ENCODE results near the gene SH3BP5.
A peak's percentile ranks its signal among the peaks of the same experiment; 100 is the strongest.

Gene SH3BP5

DNA sequence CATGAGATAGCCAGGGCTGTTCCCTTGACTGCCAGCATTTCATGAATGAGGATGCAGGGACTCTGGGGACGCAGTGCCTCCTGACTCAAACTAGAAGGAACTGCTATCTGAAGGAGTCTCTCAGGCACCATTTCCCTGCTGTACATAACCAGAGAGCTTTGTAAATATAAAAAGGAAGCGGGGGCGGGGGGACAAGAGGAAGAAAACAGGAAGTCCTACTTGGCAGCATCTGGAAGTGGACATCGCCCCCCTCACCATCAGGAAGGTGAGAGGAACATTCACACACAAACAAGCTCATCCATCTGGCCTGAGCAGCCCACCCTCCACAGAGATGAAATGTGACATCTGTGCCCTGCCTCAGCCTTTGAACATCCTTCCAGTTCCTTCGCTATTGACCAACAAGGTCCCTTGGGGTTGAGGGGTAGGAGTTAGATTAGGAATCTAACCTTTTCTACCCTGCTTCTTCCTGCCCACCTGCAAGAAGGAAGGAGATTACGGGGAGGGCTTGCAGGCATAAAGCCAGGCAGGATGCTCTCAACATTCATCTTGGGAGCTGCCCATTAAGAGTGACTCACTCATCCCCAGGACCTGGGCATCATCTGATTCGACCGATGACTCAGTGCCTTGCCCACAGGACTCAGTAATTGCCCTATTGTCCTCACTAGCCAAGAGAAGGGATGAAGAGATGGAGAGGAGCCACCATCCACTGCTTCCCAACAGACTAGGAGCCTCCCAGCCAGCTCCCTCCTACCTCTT, 31.9 kb downstream of the SH3BP5 start:
- no peak for DNase-seq (ENCODE audit: low read depth in 2 of 3, low spot score in 1 of 3)

DNA sequence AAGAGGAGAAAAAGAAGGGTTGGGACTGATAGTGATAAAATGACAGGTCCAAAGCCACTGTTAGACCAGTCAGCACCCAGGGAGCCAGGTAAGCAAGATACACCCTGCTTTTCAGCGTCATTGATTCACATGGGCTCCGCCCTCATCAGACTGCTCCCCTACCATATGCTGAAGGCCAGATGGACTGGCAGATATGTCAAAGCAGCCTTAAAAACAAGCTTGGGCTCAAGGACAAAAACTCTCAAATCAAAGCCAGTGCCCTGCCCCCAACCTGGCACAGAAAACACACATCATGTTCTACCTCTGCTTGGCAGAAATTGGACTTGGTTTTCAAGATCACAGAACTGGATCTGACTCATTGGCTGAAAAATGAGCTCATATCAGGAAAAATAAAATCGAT, 33.4 kb downstream of the SH3BP5 start:
- no peak for DNase-seq (ENCODE audit: low read depth in 2 of 3, low spot score in 1 of 3)

DNA sequence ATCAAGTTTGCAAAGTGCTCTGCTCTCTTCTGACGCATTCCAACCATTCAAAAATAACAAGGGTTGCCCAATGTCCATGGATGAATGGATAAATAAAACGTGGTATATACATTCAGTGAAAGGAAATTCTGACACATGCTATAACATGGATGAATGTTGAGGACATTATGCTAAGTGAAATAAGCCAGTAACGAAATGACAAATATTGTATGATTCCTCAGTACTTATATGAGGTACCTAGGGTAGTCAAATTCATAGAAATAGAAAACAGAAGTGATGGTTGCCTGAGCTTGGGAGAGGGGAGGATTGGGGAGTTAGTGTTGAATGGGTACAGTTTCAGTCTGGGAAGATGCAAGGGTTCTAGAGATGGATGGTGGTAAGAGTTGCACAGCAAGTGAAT, 33.9 kb downstream of the SH3BP5 start:
- no peak for DNase-seq (ENCODE audit: low read depth in 2 of 3, low spot score in 1 of 3)

DNA sequence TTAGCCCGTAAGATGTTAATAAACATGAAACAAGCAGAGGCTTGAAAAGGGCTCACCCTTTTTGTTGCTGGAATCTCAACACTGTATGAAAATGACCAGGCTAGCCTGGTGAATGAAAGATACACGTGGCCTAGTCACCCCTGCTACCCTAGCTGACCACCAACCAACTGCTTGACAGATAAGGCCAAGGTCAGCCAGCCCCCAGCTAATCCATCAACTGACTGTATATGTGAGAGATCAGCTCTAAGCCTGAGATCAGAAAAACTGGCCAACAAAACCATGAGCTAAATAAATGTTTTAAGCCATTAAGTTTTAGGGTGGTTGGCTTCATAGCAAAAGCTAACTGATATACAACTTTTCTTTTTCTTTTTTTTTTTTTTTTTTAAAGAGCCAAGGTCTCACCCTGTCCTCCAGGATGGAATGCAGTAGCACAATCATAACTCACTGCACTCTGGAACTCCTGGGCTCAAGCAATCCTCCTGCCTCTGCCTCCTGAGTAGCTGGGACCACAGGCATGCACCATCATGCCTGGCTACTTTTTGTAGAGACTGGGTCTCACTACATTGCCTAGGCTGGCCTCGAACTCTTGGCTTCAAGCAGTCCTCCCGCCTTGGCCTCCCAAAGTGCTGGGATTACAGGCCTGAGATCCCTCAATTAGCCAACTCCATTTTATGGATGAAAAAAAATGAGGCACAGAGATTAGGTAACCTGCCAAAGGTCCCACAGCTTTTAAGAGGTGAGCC, 34.6 kb downstream of the SH3BP5 start:
- no peak for DNase-seq (ENCODE audit: low read depth in 2 of 3, low spot score in 1 of 3)

DNA sequence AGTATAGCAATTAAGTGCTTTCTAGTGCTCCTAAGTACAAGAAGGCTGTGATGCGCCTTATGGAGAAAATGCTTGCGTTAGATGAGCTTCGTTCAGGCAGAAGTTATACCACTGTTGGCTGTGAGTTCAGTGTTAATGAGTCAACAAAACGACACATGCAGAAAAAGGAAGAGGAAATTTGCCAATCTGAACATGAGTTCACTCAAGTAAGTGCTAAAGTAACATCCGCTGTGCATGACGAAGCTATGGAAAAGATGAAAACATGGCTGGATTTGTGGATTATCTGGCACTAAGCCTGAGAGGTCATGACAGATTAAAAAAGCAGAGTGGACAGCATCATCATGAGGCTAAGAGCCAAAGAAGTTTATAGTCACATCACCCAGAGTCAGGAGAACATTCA, 36.9 kb downstream of the SH3BP5 start:
- no peak for DNase-seq (ENCODE audit: low read depth in 2 of 3, low spot score in 1 of 3)

DNA sequence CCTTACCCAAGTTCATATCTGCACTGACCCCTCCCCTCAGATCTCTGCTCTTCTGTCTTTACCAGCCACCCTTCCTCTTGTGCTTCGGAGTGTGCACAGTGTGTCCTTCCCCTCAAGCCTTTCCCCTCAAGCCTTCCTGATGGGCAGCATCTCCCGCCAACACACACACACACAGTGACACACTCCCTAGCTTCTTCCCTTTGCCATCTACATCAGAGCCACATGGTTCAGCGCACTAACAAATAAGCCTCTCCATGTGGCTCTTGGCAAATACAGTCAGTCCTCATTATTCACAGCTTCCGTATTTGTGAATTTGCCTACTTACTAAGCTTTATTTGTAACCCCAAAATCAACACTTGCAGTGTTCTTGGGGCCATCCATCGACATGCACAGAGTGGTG, 37.5 kb downstream of the SH3BP5 start:
- DNase-seq (ENCODE audit: low read depth in 2 of 3, low spot score in 1 of 3), result no peak

DNA sequence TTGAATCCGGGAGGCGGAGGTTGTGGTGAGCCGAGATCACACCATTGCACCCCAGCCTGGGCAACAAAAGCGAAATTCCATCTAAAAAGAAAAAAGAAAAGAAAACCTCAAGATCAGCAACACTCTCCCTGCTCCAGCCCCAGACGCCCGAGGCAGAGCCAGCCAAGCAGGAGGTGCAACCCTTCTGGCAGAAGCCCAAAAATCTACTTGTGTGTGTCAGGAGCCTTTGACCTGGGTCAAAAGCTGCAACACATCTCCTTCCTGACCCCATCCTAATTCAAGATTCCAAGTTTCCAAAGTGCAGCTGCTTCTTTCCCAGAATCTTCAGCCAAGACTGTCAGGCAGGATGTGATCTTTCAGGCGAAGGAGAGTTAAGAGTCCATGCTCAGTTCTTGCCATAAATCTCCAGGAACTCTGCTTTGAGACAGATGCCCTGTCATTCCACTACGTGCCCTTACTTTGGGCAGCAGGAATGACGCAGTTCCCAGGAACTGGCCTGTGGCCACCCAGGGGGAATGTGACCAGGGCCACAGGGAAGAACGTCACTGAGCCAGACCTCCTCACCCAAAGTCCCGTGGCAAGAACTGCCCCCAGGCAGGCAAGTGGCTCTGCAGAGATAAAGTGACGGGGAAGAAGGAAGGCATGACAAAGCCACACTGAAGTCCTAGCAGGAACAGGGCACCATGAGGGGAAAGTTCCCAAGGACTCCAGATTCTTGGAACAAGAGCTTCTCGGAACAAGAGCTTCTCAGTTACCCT, 39.4 kb downstream of the SH3BP5 start:
- DNase-seq (ENCODE audit: low read depth in 2 of 3, low spot score in 1 of 3), result no peak

DNA sequence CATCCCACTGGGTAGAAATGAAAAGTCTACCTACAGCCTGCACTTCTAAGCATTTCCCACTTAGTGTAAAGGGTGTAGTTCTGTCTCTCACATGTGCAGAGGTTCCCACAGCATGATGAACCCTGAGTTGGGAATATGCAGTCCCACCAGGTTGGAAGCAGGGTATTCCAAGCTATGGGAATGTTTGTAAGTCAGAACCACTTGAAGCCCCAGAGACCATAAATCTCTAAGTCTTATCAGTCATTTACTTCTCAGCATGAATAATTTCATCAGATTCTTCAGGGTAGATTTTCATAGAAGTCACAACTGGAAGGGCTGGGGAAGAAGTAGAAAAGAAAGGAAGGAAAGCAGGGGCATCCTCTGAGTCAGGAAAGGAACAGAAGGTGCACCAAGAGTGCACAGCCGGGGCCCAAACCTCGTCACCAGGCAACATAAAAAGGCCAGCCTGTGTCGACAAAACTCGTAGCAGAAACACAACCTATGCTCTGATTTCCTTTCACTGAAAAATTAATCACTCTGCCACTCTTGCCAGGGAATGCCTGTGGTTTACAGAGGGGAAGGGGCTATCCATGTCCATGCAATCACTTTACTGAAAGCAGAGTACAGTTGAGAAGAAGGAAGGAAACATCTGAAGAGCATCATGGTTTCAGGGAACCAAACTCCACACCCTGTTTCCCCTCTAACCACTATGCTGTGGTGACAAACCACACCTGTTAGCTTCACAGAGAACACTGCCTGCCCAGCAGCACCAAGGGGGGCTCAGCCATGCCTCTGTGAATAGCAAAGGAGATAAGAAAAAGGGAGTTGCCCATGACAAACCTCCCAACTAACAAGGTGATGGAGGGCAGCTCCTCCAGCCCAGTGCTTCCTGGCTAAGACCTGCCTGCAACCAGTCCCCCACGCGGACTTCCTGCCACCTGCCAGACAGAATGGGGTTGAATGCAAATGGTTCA, 40.5 kb downstream of the SH3BP5 start:
- peak; percentile 34 to 50 (median 37) for DNase-seq (ENCODE audit: low read depth in 2 of 3, low spot score in 1 of 3)

DNA sequence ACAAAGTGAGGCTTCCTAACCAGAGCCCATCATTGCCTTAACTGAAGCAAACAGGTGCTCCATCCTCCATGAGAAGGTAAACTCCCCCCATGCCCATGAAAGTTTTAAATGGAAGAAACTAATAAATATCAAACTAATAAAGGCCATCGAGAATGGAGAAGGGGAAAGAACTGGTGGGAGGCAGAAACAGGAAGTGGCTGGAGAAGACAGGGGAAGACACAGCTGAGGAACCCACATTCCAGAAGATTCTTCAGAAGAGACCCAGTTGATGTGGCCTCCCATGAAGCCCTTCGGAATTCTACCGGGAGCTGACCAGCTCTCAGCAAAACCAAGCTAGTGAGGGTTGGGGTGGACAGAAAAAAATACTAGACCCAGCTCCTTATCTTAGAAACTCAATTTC, 41.6 kb downstream of the SH3BP5 start:
- no peak for DNase-seq (ENCODE audit: low read depth in 2 of 3, low spot score in 1 of 3)

DNA sequence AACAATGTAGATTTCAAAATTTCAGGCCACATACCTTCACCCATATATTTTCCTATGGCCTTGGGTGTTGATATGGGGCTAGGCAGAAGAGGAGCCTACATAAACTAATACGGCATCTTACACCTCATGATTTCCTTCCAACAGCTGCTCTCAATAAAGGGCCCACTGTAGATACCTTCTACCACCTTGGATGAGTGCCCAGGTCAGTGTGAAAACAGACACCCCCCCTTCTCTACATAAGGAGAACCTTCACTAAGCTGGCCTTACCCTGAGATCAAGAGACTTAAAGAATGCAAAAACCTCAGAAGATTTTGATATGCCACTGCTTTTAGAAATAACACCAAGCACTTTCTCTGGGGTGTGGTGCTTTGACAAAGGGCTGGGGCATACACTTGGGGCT, 42.7 kb downstream of the SH3BP5 start:
- DNase-seq (ENCODE audit: low read depth in 2 of 3, low spot score in 1 of 3), result no peak

DNA sequence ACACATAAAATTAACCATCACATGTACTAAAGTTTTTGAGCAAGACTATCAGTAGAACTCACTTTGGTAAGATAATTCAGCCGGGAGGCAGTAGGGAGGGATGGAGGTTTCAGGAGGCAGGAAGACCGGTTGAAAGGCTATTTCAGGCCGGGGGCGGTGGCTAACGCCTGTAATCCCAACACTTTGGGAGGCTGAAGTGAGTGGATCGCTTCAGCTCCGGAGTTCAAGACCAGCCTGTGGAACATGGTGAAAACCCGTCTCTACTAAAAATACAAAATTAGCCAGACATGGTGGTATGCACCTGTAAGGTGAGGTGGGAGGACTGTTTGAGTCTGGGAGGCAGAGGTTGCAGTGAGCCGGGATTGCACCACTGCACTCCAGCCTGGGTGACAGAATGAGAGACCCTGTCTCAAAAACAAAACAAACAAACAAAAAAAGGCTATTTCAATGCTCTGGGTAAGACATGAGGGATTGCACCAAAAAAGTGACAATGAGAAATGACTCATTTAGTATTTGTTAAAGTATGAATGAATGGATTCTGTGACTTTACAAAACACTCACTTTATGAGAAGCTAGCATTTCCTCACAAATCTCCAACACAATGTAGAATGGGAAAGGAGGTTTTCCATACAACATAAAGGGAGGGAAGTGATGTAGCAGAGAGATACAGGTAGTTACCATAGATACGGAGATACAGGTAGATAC, 43.9 kb downstream of the SH3BP5 start:
- DNase-seq (ENCODE audit: low read depth in 2 of 3, low spot score in 1 of 3), result no peak

DNA sequence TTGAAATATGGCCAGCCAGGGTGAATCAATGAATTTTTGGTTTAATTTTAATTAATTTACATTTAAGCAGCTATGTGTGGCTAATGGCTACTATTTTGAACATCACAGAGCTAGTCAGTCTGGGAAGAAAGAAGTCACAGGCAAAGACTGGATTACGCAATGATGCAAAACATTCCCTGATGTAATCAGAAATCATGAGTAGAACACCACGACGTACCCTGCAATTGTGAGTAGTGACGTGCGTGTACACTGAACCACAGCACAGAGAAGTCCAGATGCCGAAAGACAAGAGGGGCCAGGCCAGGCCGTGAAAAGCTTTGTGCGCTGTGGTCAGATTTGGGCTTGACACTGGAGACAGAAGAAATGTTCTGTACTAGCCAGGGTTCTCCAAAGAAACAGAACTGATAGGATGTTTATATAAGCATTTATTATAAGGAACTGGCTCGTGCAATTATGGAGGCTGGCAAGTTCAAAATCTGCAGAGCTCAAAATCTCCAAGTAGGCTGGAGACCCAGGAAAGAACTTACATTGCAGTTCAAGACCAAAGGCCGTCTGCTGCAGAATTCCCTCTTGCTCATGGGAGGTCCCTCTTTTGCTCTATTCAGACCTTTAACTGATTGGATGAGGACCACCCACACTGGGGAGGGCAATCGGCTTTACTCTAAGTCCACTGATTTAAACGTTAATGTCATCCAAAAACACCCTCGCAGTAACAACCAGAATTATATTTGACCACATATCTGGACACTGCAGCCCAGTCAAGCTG, 44.6 kb downstream of the SH3BP5 start:
- DNase-seq (ENCODE audit: low read depth in 2 of 3, low spot score in 1 of 3), result no peak

DNA sequence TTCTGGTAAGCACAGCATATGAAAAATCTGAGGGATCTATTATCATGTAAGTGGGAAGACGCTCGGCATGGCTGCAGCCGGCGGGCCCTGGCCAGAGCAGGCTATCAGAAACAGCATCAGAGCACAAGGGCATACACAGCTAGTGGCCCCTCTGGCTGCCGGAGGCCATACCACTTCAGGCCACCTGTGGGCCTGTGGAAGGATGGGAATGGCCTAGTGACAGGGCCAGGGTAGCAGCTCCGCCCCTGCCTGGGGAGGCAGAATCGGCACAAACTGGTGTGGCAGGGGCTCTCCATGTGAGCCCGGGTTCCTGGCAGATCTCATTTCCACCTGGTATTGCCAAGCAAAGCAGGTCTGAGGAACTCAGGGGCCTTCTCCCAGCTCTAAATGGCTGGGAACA, 46.4 kb downstream of the SH3BP5 start:
- no peak for DNase-seq (ENCODE audit: low read depth in 2 of 3, low spot score in 1 of 3)

DNA sequence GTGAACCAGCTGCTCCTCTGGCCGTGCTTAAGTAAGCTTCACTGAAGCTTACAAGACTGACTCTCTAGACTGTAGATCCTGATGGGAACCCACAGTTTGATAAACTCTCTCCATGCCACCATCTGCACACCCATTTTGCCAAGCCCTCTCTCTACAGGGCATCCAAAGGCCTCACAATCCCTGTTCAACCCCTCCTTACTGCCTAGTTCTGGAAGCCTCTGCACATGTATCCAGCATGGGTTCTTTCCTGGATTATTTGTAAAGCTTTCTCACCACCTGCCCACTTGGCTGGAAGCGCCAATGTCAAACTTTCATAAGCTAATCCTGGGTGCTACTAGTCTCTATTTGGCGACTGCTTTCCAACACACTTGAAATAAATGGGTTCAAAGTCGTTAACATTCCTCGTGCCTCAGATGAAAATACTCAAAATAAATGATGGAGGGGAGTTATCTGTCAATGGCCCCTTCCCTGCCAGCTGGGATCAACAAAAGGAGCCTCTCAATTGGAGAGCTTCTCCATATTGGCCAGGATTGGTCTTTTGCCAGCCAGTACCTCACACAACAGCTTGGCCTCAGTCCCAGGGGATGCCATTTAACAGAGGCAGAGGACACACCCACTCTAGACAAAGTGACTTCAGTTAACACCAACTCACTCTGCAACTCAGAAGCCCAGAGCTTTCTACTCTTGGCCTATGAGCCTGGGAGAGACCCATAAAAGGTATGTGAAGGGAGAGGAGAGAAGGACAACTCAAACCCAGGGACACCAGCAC, 48.1 kb downstream of the SH3BP5 start:
- DNase-seq (ENCODE audit: low read depth in 2 of 3, low spot score in 1 of 3), result no peak

DNA sequence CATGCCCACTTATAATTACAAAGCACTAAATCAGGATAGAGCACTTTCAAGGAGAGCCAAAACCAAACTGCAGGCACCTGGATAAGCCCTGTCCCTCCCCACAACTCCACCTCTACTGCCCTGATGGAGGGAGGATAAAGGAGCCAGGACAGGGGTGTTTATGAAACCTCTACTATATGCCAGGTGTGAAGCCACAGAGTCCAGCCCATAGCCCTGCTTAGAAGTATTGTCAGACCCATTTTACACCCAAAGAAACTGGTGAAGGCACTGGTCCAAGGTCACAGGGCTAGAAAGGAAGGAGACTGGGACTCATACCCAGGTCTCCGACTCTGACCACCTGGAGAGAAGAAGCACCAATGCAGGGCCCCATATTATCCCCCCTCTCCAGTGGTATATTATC, 48.7 kb downstream of the SH3BP5 start:
- DNase-seq (ENCODE audit: low read depth in 2 of 3, low spot score in 1 of 3), result no peak

DNA sequence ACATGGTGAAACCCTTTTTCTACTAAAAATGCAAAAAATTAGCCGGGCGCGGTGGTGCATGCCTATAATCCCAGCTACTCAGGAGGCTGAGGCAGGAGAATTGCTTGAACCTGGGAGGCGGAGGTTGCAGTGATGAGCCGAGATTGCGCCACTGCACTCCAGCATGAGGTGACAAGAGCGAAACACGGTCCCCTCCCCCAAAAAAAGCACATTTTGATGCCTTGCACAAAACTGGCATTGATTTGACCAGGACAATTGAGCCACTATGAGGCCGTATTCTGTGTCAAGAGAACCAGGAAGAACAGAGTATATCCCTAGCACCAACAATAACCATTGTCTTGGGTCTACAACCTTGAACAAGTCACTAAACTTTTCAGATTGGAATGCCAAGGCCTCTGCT, 50.6 kb downstream of the SH3BP5 start:
- no peak for DNase-seq (ENCODE audit: low read depth in 2 of 3, low spot score in 1 of 3)

DNA sequence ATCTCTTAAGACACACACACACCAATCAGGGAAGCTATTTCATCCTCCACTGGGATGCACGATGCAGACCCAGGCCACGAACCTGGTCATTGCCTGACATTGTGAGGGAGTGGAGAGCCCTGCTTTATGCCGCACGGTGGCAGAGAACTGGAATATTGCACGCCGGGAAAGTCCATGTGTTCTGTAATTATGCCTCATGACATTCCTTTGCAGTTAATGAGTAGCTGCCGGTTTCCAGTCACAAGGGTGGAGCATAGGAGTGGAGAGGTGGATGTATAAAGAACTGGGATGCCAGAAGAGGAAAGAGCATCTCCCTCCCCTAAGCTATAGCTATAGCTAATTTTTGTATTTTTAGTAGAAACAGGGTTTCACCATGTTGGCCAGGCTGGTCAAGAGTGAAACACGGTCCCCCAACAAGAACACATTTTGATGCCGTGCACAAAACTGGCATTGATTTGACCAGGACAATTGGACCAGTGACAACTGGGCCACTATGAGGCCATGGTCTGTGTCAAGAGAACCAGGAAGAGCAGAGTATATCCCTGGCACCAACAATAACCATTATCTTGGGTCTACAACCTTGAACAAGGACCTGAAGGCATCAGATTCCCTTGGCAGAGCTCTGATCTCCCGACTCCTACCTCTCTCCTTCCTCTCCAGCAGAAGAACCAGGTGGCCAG, 51.4 kb downstream of the SH3BP5 start:
- no peak for DNase-seq (ENCODE audit: low read depth in 2 of 3, low spot score in 1 of 3)

DNA sequence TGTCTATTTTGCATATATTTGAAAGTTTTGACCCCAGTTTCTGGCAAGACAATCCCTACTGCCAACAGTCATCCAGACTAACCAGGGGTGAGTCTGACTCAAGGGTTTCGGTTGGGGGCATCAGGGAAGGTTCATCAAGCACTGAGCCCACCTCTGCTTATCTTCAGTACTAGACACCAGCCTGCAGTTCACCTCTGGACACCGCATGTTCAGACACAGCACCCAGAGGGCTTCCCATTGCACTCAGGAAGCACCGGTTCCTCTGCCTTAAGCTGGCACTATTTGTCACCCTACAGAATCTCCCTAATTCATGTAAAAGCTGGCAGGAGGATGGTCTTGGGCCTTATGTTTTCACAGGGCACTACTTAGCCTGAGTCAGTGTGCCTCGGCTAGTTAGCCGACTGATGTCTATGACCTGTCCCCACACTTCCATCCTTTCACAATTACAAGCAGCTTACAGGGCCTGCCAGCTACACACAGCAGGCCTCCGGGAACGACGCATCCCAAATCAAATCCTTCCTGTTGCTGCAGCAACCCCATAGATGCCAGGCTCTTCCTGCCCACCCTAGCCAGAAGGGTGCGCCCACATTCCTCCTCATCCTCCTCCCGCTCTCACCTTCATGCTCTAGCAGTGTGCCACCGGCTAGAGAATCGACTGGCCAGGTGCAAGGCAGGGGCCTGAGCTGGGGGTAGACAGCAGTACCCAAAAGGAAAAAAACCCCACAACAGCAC, 52.5 kb downstream of the SH3BP5 start:
- no peak for DNase-seq (ENCODE audit: low read depth in 2 of 3, low spot score in 1 of 3)

Measured in stimulated activated CD4-positive, alpha-beta T cell treated with anti-CD3 and anti-CD28 coated beads, Interleukin-12 subunit alpha, Interleukin-12 subunit beta, amount 100 ng/mL, for 48 hours (primary cell).